RPMI7951 (cell line): Measurements from ENCODE around the gene MYO10. TPM values are rescaled to one million over a fixed set of nuclear protein-coding genes. Genes with fewer than 3 reads are reported as not detected.
A peak's percentile ranks its signal among the peaks of the same experiment; 100 is the strongest.

Experiments
- DNase-seq: peaks from one replicate; pipeline ENCODE4 v3.0.0-alpha.2; 2012; ENCODE audit warnings: low read depth
- total RNA-seq: library from RNA; depleted of rRNA; stranded (reverse); fragments of >200 nt; shearing (Covaris generic); gene quantifications from 2 replicates; pipeline ENCODE4 v1.2.3, GENCODE V29; 2014

The MYO10 gene
- total RNA-seq, 1 experiment from 2014 or later = 17.2 TPM

DNA sequence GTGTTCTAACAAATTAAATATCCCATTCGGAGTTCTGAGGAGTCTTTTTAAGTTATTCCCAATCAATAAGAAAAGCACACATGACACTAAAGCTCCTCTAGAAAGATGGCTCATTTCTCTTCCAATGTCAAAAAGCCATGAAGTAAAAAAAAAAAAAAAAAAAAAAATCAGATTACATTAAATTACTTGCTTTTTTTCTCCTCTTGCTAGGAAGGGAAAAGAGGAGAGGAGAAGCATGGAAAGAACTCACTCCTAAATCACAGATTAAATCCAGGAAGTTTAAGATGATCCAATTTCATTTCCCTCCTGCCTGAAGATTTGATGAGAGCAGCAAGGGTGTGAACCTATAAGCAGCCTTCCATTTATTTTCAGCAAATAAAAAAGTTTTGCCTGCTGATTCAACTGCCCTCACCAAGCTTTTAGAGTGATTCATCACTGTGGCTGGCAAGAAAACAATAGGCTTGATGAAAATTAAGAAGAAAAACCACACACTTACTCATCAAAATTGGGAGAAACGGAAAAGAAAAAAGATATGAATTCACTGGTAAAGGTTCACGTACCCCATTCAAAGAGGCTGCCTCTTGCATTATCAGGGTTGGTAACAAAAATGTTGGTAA, 19.7 kb downstream of the MYO10 start:
- DNase-seq = peak; percentile 95

DNA sequence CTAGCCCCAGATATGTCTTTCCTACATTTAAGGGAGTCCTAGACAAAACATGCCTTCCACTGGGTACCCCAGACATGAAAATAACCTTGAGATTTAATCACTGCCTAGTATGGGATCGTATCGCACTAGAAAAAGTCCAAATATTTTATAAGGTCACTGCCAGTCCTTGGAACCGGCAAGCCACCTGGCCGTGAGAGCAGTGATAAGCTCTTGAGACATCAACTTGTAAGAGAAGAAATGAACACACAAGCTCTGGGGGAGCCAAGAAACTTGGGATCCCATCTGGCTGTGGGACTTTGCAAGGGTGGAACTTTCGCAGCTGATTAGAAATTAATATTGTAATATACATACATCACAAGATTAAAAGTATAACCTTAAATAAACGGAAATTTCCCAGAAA, 21.5 kb downstream of the MYO10 start:
- no peak for DNase-seq

DNA sequence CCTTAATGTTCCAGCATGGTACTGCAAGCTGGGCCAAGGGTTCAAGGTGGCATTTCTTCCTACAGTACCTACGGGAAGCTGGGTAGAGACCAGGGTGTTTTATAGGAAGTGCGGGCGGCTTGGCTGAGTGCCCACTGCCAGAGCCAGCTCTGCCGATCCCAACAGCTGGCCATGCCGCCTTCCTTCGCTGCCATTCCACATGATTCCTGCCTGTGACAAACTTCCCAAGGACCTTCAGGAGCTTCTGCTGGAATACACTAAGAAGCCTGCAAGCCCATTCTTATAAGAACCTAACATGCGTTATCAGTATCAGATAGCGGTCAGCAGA, 22.0 kb downstream of the MYO10 start:
- DNase-seq = no peak

DNA sequence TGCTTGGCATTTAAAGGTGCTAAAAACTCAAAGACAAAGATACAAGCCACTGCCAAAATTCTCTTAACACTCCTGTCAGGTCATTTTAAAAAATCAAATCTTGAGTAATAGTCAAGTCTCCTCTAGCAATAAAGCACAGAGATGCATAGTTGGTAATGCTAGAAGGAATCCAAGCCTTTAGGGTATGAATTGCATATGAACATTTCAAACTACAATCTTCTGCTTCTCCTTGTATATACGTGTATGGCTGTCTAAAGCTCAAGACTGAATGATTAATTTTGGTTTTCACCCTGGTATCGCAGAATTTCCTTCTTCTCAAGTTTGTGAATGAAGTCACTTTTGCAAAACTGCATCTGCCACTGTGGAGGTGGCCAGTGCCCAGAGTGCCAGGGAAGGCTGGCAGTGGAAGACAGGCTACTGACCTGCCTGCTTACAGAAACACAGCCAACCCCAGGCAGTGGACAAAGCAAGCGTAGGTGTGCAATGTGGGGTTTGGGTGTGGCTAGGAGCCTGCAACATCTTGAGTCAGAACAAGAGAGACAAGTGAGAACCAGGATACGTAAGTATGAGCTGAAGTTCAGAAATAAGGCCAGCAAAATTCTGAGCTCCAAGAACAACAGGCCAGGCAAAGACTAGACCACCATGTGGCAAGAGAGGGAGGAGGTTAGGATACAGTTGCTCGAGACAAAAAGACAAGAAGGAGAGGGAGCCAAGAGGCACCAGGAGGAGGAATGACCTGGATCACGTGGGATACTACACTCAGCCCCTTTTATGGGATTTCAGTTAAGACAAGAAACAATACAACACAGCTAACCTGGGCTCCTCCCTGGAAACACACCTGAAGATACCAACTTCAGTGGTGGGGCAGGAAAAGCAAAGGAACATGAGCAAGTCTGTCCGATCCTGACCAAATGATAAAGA, 22.6 kb downstream of the MYO10 start:
- no peak for DNase-seq

DNA sequence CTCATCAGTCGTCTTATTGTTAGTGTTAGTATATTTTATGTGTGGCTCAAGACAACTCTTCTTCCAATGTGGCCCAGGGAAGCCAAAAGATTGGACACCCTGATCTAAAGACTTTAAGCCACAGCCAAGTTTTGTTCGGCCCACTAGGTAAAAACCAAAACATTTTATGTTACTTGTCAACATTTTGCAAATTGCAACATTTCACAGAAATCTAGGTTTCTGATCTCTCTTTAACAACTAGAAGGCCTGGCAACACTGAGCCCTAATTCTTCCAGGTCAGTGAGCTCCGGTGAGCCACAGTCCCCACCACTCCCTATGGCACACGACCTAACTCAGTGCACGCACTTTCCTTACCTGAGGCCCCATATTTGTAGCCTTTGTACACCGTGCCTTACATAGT, 24.0 kb downstream of the MYO10 start:
- no peak for DNase-seq

DNA sequence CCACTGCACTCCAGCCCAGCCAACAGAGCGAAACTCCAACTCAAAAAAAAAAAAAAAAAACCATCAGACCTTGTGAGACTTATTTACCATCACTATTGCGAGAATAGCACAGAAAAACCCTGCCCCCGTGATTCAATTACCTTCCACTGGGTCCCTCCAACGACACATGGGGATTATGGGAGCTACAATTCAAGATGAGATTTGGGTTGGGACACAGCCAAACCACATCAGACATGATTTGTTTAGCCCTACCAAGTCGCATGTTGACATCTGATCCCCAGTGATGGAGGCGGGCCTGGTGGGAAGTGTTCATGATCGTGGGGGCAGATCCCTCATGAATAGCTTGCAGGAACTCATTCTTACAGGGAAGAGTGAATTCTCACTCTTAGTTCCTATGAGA, 26.6 kb downstream of the MYO10 start:
- peak; percentile 57 for DNase-seq

DNA sequence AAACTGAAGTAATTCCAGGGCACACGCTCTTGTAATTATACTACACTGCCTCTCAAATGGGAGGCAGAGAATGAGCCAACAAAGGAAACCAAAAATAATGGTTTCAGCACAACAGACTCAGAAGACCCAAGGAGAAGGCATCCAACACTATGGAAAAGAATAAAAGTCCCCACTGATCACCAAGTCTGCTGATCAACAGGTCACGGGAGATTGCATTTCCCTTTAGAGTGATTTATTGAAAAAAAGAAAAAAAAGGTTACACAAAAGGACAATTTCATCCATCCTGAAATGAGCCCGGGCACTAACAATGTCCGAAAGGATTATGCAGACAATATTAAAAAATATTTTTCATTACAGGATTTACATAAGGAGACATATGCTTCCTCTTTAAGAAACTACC, 28.8 kb downstream of the MYO10 start:
- DNase-seq = no peak

DNA sequence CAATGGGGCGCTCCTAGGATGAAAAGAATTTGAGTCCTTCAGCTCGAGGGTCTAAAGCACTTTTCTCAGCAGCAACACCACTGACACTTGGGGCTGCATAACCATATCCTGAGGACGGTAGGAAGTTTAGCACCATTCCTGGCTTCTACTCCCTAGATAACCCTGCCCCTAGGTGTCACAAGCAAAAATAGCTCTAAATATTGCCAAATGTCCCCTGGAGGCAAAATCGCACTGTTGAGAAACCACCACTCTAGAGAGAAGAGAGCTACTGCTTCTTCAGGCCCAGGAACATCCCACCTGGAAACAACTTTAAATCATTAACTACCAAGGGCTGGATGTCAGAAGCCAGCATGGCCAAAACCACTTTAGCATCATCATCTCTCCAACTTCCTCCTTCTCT, 29.8 kb downstream of the MYO10 start:
- no peak for DNase-seq

DNA sequence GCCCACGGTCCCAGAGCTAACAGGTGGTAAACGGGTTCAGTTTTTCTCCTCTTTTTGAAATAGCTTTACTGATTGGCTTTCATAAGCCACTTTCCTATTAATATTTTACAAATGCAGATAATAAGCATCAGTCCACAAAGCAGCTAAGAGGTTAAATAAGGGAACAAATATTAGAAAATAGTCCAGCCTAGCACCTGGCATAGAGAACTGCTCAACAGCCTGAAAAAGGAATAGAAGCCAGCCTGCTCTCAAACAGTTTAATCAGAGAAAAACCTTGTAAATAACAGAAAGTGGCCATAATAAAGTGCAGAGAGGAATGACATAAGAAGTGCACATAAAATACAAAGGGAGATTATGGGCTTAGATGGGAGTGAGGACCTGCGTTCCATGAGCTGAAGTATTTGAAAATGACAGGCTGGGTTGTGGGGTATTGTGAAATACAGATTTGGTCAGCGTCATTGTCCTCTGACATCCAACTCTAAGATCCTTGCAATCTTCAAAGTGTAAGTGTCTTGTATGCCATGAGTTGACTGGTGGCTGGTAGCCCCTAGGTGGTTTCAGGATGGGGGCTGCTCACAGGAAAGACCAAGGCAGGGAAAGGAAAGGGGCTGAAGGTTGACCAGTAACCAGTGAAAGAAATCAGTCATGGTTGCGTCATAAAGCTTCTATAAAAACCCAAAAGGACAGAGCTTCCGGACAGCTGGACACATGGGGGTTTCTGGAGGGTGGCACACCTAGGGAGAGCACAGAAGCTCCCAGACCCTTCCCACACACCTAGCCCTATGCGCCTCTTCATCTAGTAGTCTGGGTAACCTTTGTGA, 32.4 kb downstream of the MYO10 start:
- no peak for DNase-seq

DNA sequence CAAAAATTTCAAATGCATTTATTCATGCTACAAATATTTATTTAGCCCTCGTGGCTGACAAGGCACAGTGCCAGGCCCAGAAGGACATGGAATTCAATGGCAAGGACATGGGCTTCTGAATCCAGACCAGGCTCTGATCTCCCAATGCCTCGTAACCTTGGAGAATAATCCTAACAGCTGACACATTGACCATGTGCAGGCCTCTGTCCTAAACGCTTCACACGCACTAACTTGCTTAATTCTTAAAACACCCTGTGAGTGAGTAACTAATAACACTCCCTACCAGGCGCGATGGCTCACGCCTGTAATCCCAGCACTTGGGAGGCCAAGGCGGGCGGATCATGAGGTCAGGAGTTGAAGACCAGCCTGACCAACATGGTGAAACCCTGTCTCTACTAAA, 33.2 kb downstream of the MYO10 start:
- DNase-seq = peak; percentile 44

DNA sequence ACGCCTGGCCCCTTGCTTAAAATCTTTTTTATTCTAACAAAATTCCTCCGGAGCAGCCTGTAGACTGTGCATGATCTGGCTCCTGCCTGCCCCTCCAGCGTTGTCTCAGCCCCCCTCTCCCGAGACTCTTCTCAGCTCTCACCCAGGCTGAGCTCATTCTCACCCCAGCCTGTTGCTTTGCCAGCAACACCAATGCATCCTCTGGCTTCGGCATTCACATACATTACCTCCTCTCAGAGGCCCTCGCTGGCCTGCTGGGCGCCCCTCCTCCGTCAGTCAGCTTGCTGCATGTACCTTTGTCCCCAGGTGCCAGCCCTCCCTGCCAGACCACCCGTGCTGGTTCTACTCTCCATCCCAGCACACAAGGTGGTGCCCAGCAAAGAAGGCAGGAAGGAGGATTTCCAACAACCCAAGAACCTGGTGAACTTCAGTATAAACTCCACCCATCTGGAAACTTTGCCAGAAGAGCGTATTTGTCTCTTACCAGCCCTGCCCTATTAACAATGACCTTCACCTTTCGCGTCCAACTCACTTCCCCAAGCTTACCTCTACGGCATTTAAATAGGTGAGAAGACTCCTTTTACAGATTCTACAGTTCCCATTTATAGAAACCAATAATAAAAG, 35.0 kb downstream of the MYO10 start:
- DNase-seq = no peak

DNA sequence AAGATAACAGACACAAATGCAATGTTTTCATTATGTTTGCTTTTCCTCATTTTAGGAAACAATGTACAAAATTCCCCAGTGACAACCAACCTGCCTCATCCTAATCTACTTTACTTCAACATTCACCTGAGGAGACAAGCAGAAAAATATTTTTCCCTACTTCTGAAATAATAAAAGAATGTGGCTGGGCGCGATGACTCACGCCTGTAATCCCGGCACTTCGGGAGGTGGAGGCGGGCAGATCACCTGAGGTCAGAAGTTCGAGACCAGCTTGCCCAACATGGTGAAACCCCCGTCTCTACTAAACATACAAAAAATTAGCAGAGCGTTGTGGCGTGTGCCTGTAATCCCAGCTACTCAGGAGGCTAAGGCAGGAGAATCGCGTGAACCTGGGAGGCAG, 36.9 kb downstream of the MYO10 start:
- no peak for DNase-seq

DNA sequence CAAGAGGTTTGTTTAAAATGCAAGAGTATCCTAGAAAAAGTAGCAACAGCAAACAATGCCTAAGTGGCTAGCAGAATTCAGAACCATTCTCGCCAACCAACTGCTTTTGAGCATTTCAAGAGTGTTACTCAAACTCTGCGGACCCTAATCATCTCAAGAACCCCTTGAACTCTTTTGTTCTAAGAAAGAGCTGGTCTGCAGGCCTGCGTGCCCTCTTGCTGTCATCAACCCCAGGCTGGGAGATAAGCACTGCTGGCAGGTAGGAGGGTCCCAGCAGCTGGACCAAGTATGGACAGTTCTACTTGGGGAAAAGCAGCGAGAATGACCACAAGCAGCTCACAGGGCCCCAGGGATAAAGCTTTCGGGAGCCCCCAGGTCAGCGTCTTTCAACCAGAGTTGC, 38.3 kb downstream of the MYO10 start:
- DNase-seq = no peak

DNA sequence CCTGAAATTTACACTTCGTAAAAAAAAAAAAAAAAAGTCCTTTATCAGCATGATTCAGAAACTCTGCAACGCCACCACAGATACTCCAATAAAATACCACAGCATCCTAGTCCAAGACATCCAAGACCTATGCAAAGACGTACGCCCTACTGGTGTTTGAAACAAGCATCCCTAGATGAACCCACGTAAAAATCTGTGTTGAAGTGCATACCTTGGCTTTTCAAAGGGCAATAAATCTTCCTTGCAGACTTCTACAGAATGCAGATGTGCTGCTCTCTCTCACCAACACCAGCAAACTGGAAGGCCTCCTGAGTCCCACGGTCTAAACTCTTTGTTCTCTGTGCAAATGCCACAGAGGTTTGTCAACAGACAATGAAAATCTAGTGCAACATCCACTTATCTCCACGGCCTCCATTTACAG, 38.8 kb downstream of the MYO10 start:
- DNase-seq = no peak

DNA sequence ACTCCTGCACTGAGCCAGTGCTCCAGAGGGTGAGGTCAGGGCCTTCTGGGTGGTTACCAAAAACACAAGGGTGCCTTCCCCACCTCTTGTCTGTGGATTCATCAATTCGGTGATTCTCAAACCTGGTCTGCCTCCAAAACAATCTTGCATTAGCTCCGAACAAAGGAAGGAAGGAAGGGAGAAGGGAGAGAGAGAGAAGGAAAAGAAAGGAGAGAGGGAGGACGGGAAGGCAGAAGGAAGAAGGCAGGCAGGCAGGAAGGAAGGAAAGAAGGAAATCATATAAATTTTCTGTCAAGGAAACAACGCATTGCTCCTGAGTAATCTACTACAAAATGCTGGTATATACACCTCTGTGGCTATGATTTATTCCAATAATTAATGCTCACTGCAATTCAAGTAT, 39.3 kb downstream of the MYO10 start:
- no peak for DNase-seq

DNA sequence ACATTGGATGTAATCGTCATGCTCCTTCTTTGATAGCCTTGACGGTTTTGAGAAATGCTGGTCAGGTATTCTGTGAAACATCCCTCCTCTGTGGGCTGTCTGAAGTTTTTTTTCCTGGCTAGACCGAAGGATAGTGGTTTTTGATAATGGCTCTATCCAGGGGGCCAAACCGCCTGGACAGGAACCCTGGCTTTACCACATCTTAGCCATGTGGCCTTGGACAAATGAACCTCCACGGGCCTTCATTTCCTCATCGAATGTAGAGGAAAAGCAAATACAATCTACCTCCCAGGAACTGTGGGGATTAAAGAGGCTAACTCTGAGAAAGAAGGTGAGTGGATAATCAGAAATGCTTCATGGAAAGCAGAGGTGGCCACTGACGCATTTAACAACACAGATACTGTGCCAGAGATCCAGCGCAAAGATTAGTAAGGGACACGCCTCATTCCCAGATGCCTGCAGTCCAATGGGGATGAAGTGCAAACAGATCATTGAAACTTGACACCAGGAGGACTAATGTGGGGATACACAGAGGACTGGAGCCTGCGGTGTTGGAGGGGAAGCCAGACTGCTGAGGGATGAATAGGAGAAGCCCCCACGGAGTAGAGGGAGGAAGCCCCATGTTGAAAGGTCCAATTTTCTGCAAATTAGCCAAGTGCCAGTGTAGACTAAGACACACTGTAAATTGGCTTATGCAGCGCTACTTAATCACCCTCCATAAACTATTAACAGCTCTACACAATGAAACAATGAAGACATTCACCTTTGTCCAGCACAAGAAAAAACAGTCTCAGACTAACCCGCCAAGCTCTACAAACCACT, 41.6 kb downstream of the MYO10 start:
- DNase-seq = peak; percentile 95

DNA sequence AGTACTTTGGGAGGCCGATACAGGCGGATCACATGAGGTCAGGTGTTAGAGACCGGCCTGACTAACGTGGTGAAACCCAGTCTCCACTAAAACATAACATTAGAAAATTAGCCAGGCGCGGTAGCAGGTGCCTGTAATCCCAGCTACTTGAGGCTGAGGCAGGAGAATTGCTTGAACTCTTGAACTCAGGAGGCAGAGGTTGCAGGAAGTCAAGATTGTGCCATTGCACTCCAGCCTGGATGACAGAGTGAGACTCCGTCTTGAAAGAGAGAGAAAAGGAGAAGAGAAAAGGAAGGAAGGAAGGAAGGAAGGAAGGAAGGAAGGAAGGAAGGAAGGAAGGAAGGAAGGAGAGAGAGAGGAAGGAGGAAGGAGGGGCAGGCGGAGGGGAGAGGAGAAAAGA, 45.1 kb downstream of the MYO10 start:
- no peak for DNase-seq

DNA sequence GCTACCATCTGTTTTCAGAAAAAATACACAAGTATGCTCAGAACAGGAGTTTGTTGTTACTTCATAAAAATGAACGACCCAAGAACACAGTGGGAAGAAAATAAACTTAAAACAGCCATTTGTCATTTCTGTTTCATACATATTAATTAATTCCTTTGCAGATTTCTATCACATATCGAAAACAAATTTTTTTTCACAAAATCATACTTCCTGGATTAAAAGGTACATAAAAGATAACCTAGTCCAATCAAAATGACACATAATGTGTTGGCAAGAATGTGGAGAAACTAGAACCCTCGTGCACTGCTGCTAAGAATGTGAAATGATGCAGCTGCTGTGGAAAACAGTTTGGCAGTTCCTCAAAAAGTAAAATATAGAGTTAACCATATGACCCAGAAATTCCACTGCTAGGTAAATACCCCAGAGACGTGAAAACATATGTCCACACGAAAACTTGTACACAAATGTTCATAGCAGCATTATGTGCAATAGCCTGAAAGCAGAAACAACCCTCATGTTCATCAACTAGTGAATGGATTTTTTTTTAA, 46.0 kb downstream of the MYO10 start:
- DNase-seq = peak; percentile 56

DNA sequence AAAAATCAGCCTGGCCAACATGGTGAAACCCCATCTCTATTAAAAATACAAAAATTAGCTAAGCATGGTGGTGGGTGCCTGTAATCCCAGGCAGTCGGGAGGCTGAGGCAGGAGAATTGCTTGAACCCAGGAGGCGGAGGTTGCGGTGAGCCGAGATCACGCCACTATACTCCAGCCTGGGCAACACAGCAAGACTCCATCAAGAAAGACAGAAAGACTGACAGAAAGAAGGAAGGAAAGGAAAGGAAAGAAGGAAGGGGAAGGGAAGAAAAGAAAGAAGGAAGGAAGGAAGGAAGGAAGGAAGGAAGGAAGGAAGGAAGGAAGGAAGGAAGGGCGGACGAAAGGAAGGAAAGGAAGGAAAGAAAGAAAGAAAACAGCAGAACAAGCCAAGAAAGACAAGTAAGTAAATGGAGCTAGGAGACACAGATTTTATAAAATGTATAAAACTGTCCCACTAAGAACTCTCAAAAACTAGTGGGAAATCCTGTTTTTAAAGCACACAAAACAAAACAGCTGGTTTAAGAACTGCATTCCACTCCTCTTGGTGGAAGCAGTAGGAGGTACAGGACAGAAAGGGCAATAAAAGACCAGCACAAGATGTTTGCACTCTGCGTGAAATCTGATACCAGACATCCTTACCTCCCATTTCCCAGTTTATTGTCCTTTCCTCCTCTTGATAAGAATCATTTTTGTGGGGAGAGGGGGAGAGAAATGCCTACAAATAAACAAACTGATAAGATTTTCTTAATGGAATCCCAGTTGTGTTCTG, 46.7 kb downstream of the MYO10 start:
- peak; percentile 82 for DNase-seq

DNA sequence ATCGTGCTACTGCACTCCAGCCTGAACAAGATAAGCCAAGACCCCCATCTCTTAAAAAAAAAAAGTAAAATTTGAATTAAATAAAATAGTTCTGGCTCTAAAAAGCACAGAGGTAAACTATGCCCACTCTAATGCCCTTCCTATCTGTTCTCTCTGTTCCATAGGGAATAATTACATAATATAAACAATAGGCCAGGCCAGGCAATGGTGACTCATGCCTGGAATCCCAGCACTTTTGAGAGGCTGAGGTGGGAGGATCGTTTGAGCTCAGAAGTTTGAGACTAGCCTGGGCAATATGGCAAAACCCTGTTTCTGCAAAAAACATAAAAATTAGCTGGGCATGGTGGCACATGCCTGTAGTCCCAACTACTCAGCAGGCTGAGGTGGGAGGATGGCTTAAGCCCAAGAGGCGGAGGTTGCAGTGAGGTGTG, 47.4 kb downstream of the MYO10 start:
- peak; percentile 74 for DNase-seq
